Glutamatergic neuron (in vitro differentiated cells): Measurements from ENCODE around the gene CAMK1G. TPM values are rescaled to one million over a fixed set of nuclear protein-coding genes. Genes with fewer than 3 reads are reported as not detected.

ENCODE experiments used
- DNase-seq: peaks from one replicate; pipeline ENCODE4 v3.0.0; 2022
- H3K27ac Mint-ChIP-seq: one replicate; pipeline ENCODE4 v1.8.0; 2020; ENCODE audit warnings: mild to moderate bottlenecking, mixed read lengths, inconsistent platforms; ENCODE audit not compliant: unreplicated experiment
- H3K27me3 Mint-ChIP-seq: one replicate; pipeline ENCODE4 v1.8.0; 2020; ENCODE audit warnings: mild to moderate bottlenecking, moderate library complexity, mixed read lengths, inconsistent platforms; ENCODE audit not compliant: unreplicated experiment
- H3K36me3 Mint-ChIP-seq: one replicate; pipeline ENCODE4 v1.8.0; 2020; ENCODE audit warnings: mild to moderate bottlenecking, mixed read lengths, inconsistent platforms; ENCODE audit not compliant: unreplicated experiment
- H3K4me1 Mint-ChIP-seq: one replicate; pipeline ENCODE4 v1.8.0; 2020; ENCODE audit warnings: mild to moderate bottlenecking, low read depth, mixed read lengths, inconsistent platforms; ENCODE audit not compliant: unreplicated experiment
- H3K4me3 Mint-ChIP-seq: one replicate; pipeline ENCODE4 v1.8.0; 2020; ENCODE audit warnings: mild to moderate bottlenecking, mixed read lengths, inconsistent platforms; ENCODE audit not compliant: unreplicated experiment
- H3K9me3 Mint-ChIP-seq: one replicate; pipeline ENCODE4 v1.8.0; 2020; ENCODE audit warnings: mild to moderate bottlenecking, moderate library complexity, mixed read lengths, inconsistent platforms; ENCODE audit not compliant: unreplicated experiment
- CTCF ChIP-seq: fragments of 200-600 bp; sonication (generic); IDR thresholded peaks from one replicate; pipeline ENCODE4 v1.5.0; 2021; ENCODE audit not compliant: partially characterized antibody, unreplicated experiment
- total RNA-seq: library from RNA; stranded (reverse); fragmentation: NEBNext Ultra II Directional; extraction: Animal tissue kit (Norgen Biotek cat#: 25700); gene quantifications from one replicate; pipeline ENCODE4 v1.2.1, GENCODE V29; 2021; ENCODE audit not compliant: unreplicated experiment

Gene CAMK1G
- total RNA-seq, 1 donor from 2014 or later, result 2.0 TPM

GRCh38 chr1:209613400-209614150, 30.1 kb downstream of the CAMK1G start:
- Mint-ChIP-seq H3K4me3 (no peak overlapping the region), H3K27ac (no peak overlapping the region), H3K36me3 (peaks cover 5% of the 10 kb centered on the region), H3K9me3 (peaks cover 8% of the 10 kb centered on the region), H3K27me3 (peaks cover 3% of the 10 kb centered on the region), H3K4me1 (no peaks in the 10 kb centered on the region)
- TF ChIP-seq CTCF, result no peak
- no peak for DNase-seq

- Mint-ChIP-seq H3K9me3 (peaks cover 8% of the 10 kb centered on the region), H3K4me1 (no peaks in the 10 kb centered on the region), H3K27ac (no peak overlapping the region), H3K4me3 (no peak overlapping the region), H3K27me3 (peaks cover 3% of the 10 kb centered on the region), H3K36me3 (peaks cover 5% of the 10 kb centered on the region)
- DNase-seq, result no peak
- TF ChIP-seq CTCF, result no peak
Observed at GRCh38 chr1:209614151-209614420, 30.6 kb downstream of the CAMK1G start.

GRCh38 chr1:209614906-209615305, 31.4 kb downstream of the CAMK1G start:
- Mint-ChIP-seq H3K4me3 (no peak overlapping the region), H3K9me3 (peaks cover 8% of the 10 kb centered on the region), H3K4me1 (no peaks in the 10 kb centered on the region), H3K27ac (no peak overlapping the region), H3K27me3 (peaks cover 3% of the 10 kb centered on the region), H3K36me3 (peaks cover 5% of the 10 kb centered on the region)
- DNase-seq, result no peak
- no peak for TF ChIP-seq CTCF

GRCh38 chr1:209616366-209617046, 33.0 kb downstream of the CAMK1G start:
- H3K9me3 Mint-ChIP-seq, result peaks cover 8% of the 10 kb centered on the region
- H3K36me3 Mint-ChIP-seq, result peaks cover 5% of the 10 kb centered on the region
- no peak overlapping the region for H3K4me3 Mint-ChIP-seq
- no peak for DNase-seq
- no peak overlapping the region for H3K27ac Mint-ChIP-seq
- no peaks in the 10 kb centered on the region for H3K4me1 Mint-ChIP-seq
- peaks cover 3% of the 10 kb centered on the region for H3K27me3 Mint-ChIP-seq
- no peak for TF ChIP-seq CTCF

GRCh38 chr1:209617047-209617673, 33.6 kb downstream of the CAMK1G start:
- TF ChIP-seq CTCF, result no peak
- no peak for DNase-seq
- peaks cover 5% of the 10 kb centered on the region for H3K36me3 Mint-ChIP-seq
- peaks cover 8% of the 10 kb centered on the region for H3K9me3 Mint-ChIP-seq
- H3K27me3 Mint-ChIP-seq, result peaks cover 7% of the 10 kb centered on the region
- no peak overlapping the region for H3K4me3 Mint-ChIP-seq
- peaks cover 2% of the 10 kb centered on the region for H3K4me1 Mint-ChIP-seq
- no peak overlapping the region for H3K27ac Mint-ChIP-seq
